ENCODE results near the gene DET1. TPM values are rescaled to one million over a fixed set of nuclear protein-coding genes. Genes with fewer than 3 reads are reported as not detected.

The DET1 gene
- polyA plus RNA-seq, 1 donor from 2014 or later: 12.9 TPM

- H3K9ac ChIP-seq (ENCODE audit: low read length): no peak overlapping the region
- H3F3A ChIP-seq (ENCODE audit: insufficient read depth, low read length, poor library complexity, severe bottlenecking): no peaks in the 10 kb centered on the region
- no peaks in the 10 kb centered on the region for H3K9me2 ChIP-seq (ENCODE audit: insufficient read depth, low read length)
- peaks cover 3% of the 10 kb centered on the region for H3K79me2 ChIP-seq (replicated peaks; ENCODE audit: insufficient read depth, low read length)
- no peaks in the 10 kb centered on the region for H3K27me3 ChIP-seq (ENCODE audit: insufficient read depth, low read depth, low read length)
- no peaks in the 10 kb centered on the region for H4K20me1 ChIP-seq (ENCODE audit: insufficient read depth)
- no peaks in the 10 kb centered on the region for H3K9me3 ChIP-seq (ENCODE audit: low read length)
- no peaks in the 10 kb centered on the region for H3K36me3 ChIP-seq (ENCODE audit: insufficient read depth, low read length)
- H3K4me3 ChIP-seq (ENCODE audit: low read length): no peak overlapping the region
- TF ChIP-seq SMC3 (conservative IDR thresholded peaks at IDR 0.05; ENCODE audit: poor library complexity): no peak
- TF ChIP-seq POLR2AphosphoS5 (IDR thresholded peaks at IDR 0.05): no peak
- no peak for TF ChIP-seq REST (IDR thresholded peaks at IDR 0.05; ENCODE audit: borderline replicate concordance)
- TF ChIP-seq RAD21 (conservative IDR thresholded peaks at IDR 0.05): no peak
- no peak for TF ChIP-seq CTCF (IDR thresholded peaks at IDR 0.05; ENCODE audit: poor library complexity, severe bottlenecking)
- TF ChIP-seq EZH2 (IDR thresholded peaks at IDR 0.05; ENCODE audit: borderline replicate concordance, insufficient read depth, low read length, poor library complexity, severe bottlenecking): no peak
- no peak overlapping the region for H2AFZ ChIP-seq (ENCODE audit: low read depth, low read length)
- H3K4me2 ChIP-seq (ENCODE audit: low read length): no peak overlapping the region
- no peak overlapping the region for H3K27ac ChIP-seq (ENCODE audit: low read length)
Measured at GRCh38 chr15:88543065-88543776, 3.3 kb downstream of the DET1 start.

- TF ChIP-seq RAD21 (conservative IDR thresholded peaks at IDR 0.05): no peak
- TF ChIP-seq SMC3 (conservative IDR thresholded peaks at IDR 0.05; ENCODE audit: poor library complexity): no peak
- no peak for TF ChIP-seq TAF1 (IDR thresholded peaks at IDR 0.05; ENCODE audit: low read depth)
- no peak for TF ChIP-seq EZH2 (IDR thresholded peaks at IDR 0.05; ENCODE audit: borderline replicate concordance, insufficient read depth, low read length, poor library complexity, severe bottlenecking)
- TF ChIP-seq REST (IDR thresholded peaks at IDR 0.05; ENCODE audit: borderline replicate concordance): no peak
- TF ChIP-seq MXI1 (conservative IDR thresholded peaks at IDR 0.05; ENCODE audit: poor library complexity, severe bottlenecking): no peak
- TF ChIP-seq POLR2AphosphoS5 (IDR thresholded peaks at IDR 0.05): no peak
- TF ChIP-seq EP300 (conservative IDR thresholded peaks at IDR 0.05; ENCODE audit: poor library complexity, severe bottlenecking): no peak
- TF ChIP-seq CTCF (IDR thresholded peaks at IDR 0.05; ENCODE audit: poor library complexity, severe bottlenecking): no peak
- Histone ChIP-seq H3K9me3 (ENCODE audit: low read length) (no peaks in the 10 kb centered on the region), H3K4me3 (ENCODE audit: low read length) (no peak overlapping the region), H3F3A (ENCODE audit: insufficient read depth, low read length, poor library complexity, severe bottlenecking) (no peaks in the 10 kb centered on the region), H3K27me3 (ENCODE audit: insufficient read depth, low read depth, low read length) (no peaks in the 10 kb centered on the region), H3K27ac (ENCODE audit: low read length) (no peak overlapping the region), H3K9me2 (ENCODE audit: insufficient read depth, low read length) (no peaks in the 10 kb centered on the region), H2AFZ (ENCODE audit: low read depth, low read length) (no peak overlapping the region), H3K4me2 (ENCODE audit: low read length) (no peak overlapping the region), H3K9ac (ENCODE audit: low read length) (no peak overlapping the region), H4K20me1 (ENCODE audit: insufficient read depth) (no peaks in the 10 kb centered on the region), H3K79me2 (replicated peaks; ENCODE audit: insufficient read depth, low read length) (peaks cover 3% of the 10 kb centered on the region), H3K36me3 (ENCODE audit: insufficient read depth, low read length) (no peaks in the 10 kb centered on the region)
Measured at GRCh38 chr15:88542342-88542733, 4.1 kb downstream of the DET1 start.

Measured in neural cell (in vitro differentiated cells).